SJSA1 (cell line): Measurements from ENCODE around the gene EEF1B2. TPM values are rescaled to one million over a fixed set of nuclear protein-coding genes. Genes with fewer than 3 reads are reported as not detected.
"Not testable (repeated sequence)": the region's sequence is repeated elsewhere in the genome, so short reads cannot be mapped to it uniquely, and the experiment has no call there.

Source experiments
- DNase-seq, 2 experiments: peaks; one replicate each; pipeline ENCODE4 v3.0.0-alpha.2; 2015 to 2020; ENCODE audit warnings: low spot score in 2 of 2, low read depth in 1 of 2
- H3K27ac ChIP-seq: fragments of 250-450 bp; sonication (Bioruptor Pico); 2 replicates; pipeline ENCODE4 v1.5.1; 2020; ENCODE audit warnings: mild to moderate bottlenecking, moderate library complexity
- H3K27me3 ChIP-seq: fragments of 250-450 bp; sonication (Bioruptor Pico); replicated peaks from 2 replicates; pipeline ENCODE4 v1.5.1; 2020; ENCODE audit warnings: mild to moderate bottlenecking, moderate library complexity
- H3K36me3 ChIP-seq: fragments of 250-450 bp; sonication (Bioruptor Pico); 2 replicates; pipeline ENCODE4 v1.5.1; 2020; ENCODE audit warnings: mild to moderate bottlenecking
- H3K4me1 ChIP-seq: fragments of 250-450 bp; sonication (Bioruptor Pico); replicated peaks from 2 replicates; pipeline ENCODE4 v1.6.1; 2021; ENCODE audit warnings: mild to moderate bottlenecking
- H3K4me3 ChIP-seq: fragments of 250-450 bp; sonication (Bioruptor Pico); 2 replicates; pipeline ENCODE4 v1.5.1; 2020; ENCODE audit warnings: mild to moderate bottlenecking
- H3K9me3 ChIP-seq: fragments of 250-450 bp; sonication (Bioruptor Pico); replicated peaks from 2 replicates; pipeline ENCODE4 v1.5.1; 2020; ENCODE audit warnings: mild to moderate bottlenecking
- total RNA-seq: library from RNA; depleted of rRNA; stranded (reverse); fragments of >200 nt; shearing (Covaris generic); gene quantifications from 2 replicates; pipeline ENCODE4 v1.2.3, GENCODE V29; 2014; rRNA removed

EEF1B2 gene
- 474 and 513 TPM in 2 replicates for total RNA-seq

- Histone ChIP-seq H3K27ac (peak within 1 kb of the TSS; percentile 58), H3K4me3 (peak within 1 kb of the TSS; percentile 58), H3K36me3 (peaks cover 53% of the 10 kb centered on the region), H3K4me1 (peaks cover 20% of the 10 kb centered on the region), H3K9me3 (no peaks in the 10 kb centered on the region), H3K27me3 (no peaks in the 10 kb centered on the region)
- DNase-seq, result peak; percentile 95 to 97
Measured at GRCh38 chr2:206159346-206160124, at the start of gene EEF1B2, which contains the start of gene NDUFS1. Gene EEF1B2 (plus strand): TSS chr2:206159895. CDS start chr2:206159980, 85 bp downstream. Gene NDUFS1 (minus strand): TSS chr2:206159444. CDS start chr2:206153678, 5,766 bp downstream.

- Histone ChIP-seq H3K4me3 (no peak overlapping the region), H3K27ac (no peak overlapping the region), H3K27me3 (no peaks in the 10 kb centered on the region), H3K4me1 (no peaks in the 10 kb centered on the region), H3K36me3 (peaks cover 7% of the 10 kb centered on the region; the same call in 1 of the 2 replicates), H3K9me3 (no peaks in the 10 kb centered on the region)
- no peak for DNase-seq
Measured at GRCh38 chr2:206112108-206112507, 47.6 kb upstream of the EEF1B2 start.

- no peaks in the 10 kb centered on the region for H3K4me1 ChIP-seq
- no peaks in the 10 kb centered on the region for H3K9me3 ChIP-seq
- H3K4me3 ChIP-seq, result no peak overlapping the region
- H3K27me3 ChIP-seq, result no peaks in the 10 kb centered on the region
- H3K36me3 ChIP-seq, result peaks cover 7% of the 10 kb centered on the region; the same call in 1 of the 2 replicates
- no peak overlapping the region for H3K27ac ChIP-seq
- DNase-seq, result no peak
Measured at GRCh38 chr2:206112846-206113547, 46.7 kb upstream of the EEF1B2 start.

- H3K9me3 ChIP-seq, result no peaks in the 10 kb centered on the region
- H3K4me1 ChIP-seq, result no peaks in the 10 kb centered on the region
- no peak for DNase-seq
- no peaks in the 10 kb centered on the region for H3K27me3 ChIP-seq
- no peak overlapping the region for H3K27ac ChIP-seq
- no peak overlapping the region for H3K4me3 ChIP-seq
- peaks cover 12% of the 10 kb centered on the region for H3K36me3 ChIP-seq
Measured at GRCh38 chr2:206115026-206115578, 44.6 kb upstream of the EEF1B2 start.

- no peak overlapping the region for H3K4me3 ChIP-seq
- DNase-seq, result no peak
- no peak overlapping the region for H3K27ac ChIP-seq
- H3K27me3 ChIP-seq, result no peaks in the 10 kb centered on the region
- H3K36me3 ChIP-seq, result peaks cover 24% of the 10 kb centered on the region
- no peaks in the 10 kb centered on the region for H3K4me1 ChIP-seq
- H3K9me3 ChIP-seq, result no peaks in the 10 kb centered on the region
Measured at GRCh38 chr2:206116278-206116677, 43.4 kb upstream of the EEF1B2 start.

- peaks cover 72% of the 10 kb centered on the region for H3K36me3 ChIP-seq
- H3K4me1 ChIP-seq, H3K4me3 ChIP-seq, H3K27me3 ChIP-seq, DNase-seq, H3K9me3 ChIP-seq, H3K27ac ChIP-seq: not testable (repeated sequence)
Measured at GRCh38 chr2:206122569-206122968, 37.1 kb upstream of the EEF1B2 start.

GRCh38 chr2:206125901-206126300, 33.8 kb upstream of the EEF1B2 start:
- Histone ChIP-seq H3K4me3 (no peak overlapping the region), H3K27ac (no peak overlapping the region), H3K36me3 (peaks cover 90% of the 10 kb centered on the region), H3K4me1 (no peaks in the 10 kb centered on the region), H3K9me3 (no peaks in the 10 kb centered on the region), H3K27me3 (no peaks in the 10 kb centered on the region)
- no peak for DNase-seq

- Histone ChIP-seq H3K36me3 (peaks cover 88% of the 10 kb centered on the region), H3K4me1 (no peaks in the 10 kb centered on the region), H3K9me3 (no peaks in the 10 kb centered on the region), H3K27ac (no peak overlapping the region), H3K4me3 (no peak overlapping the region), H3K27me3 (no peaks in the 10 kb centered on the region)
- DNase-seq, result no peak
Measured at GRCh38 chr2:206127656-206128055, 32.0 kb upstream of the EEF1B2 start.

GRCh38 chr2:206143451-206143850, 16.2 kb upstream of the EEF1B2 start:
- H3K9me3 ChIP-seq, result no peaks in the 10 kb centered on the region
- no peak overlapping the region for H3K4me3 ChIP-seq
- no peaks in the 10 kb centered on the region for H3K27me3 ChIP-seq
- H3K27ac ChIP-seq, result no peak overlapping the region
- H3K4me1 ChIP-seq, result no peaks in the 10 kb centered on the region
- H3K36me3 ChIP-seq, result peaks cover 91% of the 10 kb centered on the region
- no peak for DNase-seq

- Histone ChIP-seq H3K36me3 (peaks cover 93% of the 10 kb centered on the region), H3K27ac (no peak overlapping the region)
Measured at GRCh38 chr2:206144383-206144782, 15.3 kb upstream of the EEF1B2 start.

GRCh38 chr2:206145665-206146064, 14.0 kb upstream of the EEF1B2 start:
- Histone ChIP-seq H3K4me1 (no peaks in the 10 kb centered on the region), H3K36me3 (peaks cover 92% of the 10 kb centered on the region), H3K27me3 (no peaks in the 10 kb centered on the region), H3K27ac (no peak overlapping the region), H3K4me3 (no peak overlapping the region), H3K9me3 (no peaks in the 10 kb centered on the region)
- DNase-seq, result no peak

More at GRCh38 chr2:206144383-206144782, 15.3 kb upstream of the EEF1B2 start:
- Histone ChIP-seq H3K4me3 (no peak overlapping the region), H3K27me3 (no peaks in the 10 kb centered on the region), H3K4me1 (no peaks in the 10 kb centered on the region), H3K9me3 (no peaks in the 10 kb centered on the region)
- DNase-seq, result no peak

GRCh38 chr2:206149330-206149729, 10.4 kb upstream of the EEF1B2 start:
- Histone ChIP-seq H3K27me3 (no peaks in the 10 kb centered on the region), H3K9me3 (no peaks in the 10 kb centered on the region), H3K4me1 (no peaks in the 10 kb centered on the region), H3K4me3 (no peak overlapping the region), H3K36me3 (peaks cover 85% of the 10 kb centered on the region), H3K27ac (no peak overlapping the region)
- DNase-seq, result no peak

- no peak overlapping the region for H3K27ac ChIP-seq
- peaks cover 77% of the 10 kb centered on the region for H3K36me3 ChIP-seq
- no peak for DNase-seq
- no peaks in the 10 kb centered on the region for H3K9me3 ChIP-seq
- no peaks in the 10 kb centered on the region for H3K27me3 ChIP-seq
- no peak overlapping the region for H3K4me3 ChIP-seq
- H3K4me1 ChIP-seq, result no peaks in the 10 kb centered on the region
Measured at GRCh38 chr2:206150168-206150567, 9.5 kb upstream of the EEF1B2 start.

- H3K9me3 ChIP-seq, result no peaks in the 10 kb centered on the region
- no peak overlapping the region for H3K4me3 ChIP-seq
- no peak for DNase-seq
- no peaks in the 10 kb centered on the region for H3K4me1 ChIP-seq
- H3K27me3 ChIP-seq, result no peaks in the 10 kb centered on the region
- H3K27ac ChIP-seq, result no peak overlapping the region
- H3K36me3 ChIP-seq, result peaks cover 76% of the 10 kb centered on the region
Measured at GRCh38 chr2:206150631-206151030, 9.1 kb upstream of the EEF1B2 start.
